Gastroesophageal sphincter (tissue), 3 donors: ENCODE results near the gene DBNDD2.

Experiments used
- EP300 ChIP-seq: sonication (generic); formaldehyde crosslinking; IDR thresholded peaks from one replicate; pipeline ENCODE4 v1.6.1; 2017; ENCODE audit warnings: antibody characterized with exemption, mild to moderate bottlenecking
- POLR2A ChIP-seq, 2 donors: fragments of 450-650 bp; IDR thresholded peaks; one replicate each; pipeline ENCODE4 v1.6.1; 2017; ENCODE audit warnings: antibody characterized with exemption in 2 of 2, mild to moderate bottlenecking in 2 of 2, moderate library complexity in 1 of 2
- POLR2AphosphoS5 ChIP-seq: sonication (generic); formaldehyde crosslinking; IDR thresholded peaks from one replicate; pipeline ENCODE4 v1.6.1; 2017; ENCODE audit warnings: antibody characterized with exemption
- TF ChIP-seq, protein P1 (sequence below), 4 experiments: fragments of 200-600 bp in 2 of 4; fragments of 450-650 bp in 2 of 4; sonication (generic) in 1 of 4; IDR thresholded peaks; one replicate each; pipeline ENCODE4 v1.5.1; 2017 to 2019; ENCODE audit warnings: antibody characterized with exemption in 4 of 4, mild to moderate bottlenecking in 2 of 4, moderate library complexity in 2 of 4

DNA sequence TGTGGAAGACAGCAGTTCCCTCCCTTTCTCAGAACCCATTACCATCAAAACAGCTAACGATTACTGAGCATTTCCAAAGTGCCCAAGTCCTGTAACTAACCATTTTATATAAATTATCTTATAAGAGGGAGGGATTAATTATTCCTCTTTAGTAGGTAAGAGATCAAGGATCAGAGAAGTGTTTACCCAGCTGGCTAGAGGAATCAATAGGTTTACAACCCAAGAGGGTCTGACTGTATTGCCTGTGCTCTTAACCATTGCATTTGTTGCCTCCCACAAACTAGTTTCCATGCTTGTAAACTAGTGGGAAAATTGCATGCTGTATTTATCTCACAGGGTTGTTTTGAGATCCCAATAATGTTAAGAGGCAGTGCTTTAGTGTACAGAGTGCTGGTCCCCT, 3.7 kb upstream of the DBNDD2 start:
- no peak for TF ChIP-seq POLR2A (IDR thresholded peaks at IDR 0.05)
- TF ChIP-seq, protein P1, sequence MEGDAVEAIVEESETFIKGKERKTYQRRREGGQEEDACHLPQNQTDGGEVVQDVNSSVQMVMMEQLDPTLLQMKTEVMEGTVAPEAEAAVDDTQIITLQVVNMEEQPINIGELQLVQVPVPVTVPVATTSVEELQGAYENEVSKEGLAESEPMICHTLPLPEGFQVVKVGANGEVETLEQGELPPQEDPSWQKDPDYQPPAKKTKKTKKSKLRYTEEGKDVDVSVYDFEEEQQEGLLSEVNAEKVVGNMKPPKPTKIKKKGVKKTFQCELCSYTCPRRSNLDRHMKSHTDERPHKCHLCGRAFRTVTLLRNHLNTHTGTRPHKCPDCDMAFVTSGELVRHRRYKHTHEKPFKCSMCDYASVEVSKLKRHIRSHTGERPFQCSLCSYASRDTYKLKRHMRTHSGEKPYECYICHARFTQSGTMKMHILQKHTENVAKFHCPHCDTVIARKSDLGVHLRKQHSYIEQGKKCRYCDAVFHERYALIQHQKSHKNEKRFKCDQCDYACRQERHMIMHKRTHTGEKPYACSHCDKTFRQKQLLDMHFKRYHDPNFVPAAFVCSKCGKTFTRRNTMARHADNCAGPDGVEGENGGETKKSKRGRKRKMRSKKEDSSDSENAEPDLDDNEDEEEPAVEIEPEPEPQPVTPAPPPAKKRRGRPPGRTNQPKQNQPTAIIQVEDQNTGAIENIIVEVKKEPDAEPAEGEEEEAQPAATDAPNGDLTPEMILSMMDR (IDR thresholded peaks at IDR 0.05): no peak
- TF ChIP-seq EP300: no peak
- no peak for TF ChIP-seq POLR2AphosphoS5
